Heart left ventricle (tissue), 13 donors: ENCODE data around the gene NUP214.

ENCODE experiments used
- POLR2A ChIP-seq, 2 donors: fragments of 450-650 bp; IDR thresholded peaks; one replicate each; pipeline ENCODE4 v1.6.1; 2017; ENCODE audit warnings: antibody characterized with exemption in 2 of 2, mild to moderate bottlenecking in 2 of 2, moderate library complexity in 2 of 2
- TF ChIP-seq, protein P1 (sequence below), 12 donors: fragments of 200-600 bp; sonication (generic) in 4 of 12; IDR thresholded peaks; one replicate each; pipeline versions ENCODE4 v1.5.0 to v1.8.0; 2018 to 2022; ENCODE audit warnings: antibody characterized with exemption in 12 of 12, mild to moderate bottlenecking in 5 of 12
- donor health status: ischemic (EF 13 %, LVEDD 7.1; RV severe dilation, severe dysfunction).
- donor health status: DM: no; HTN: yes; CAD: no.
- donor health status: DM: no; HTN: no; CAD: no.
- donor health status: ischemic (EF 25% LVEDD 6.9; RV normal size, moderate dysfunction).
- donor health status: ischemic (EF 25% LVEDD 5.7; RV mildly dilated, moderate dysfunction).
- donor health status: ischemic (EF 35%, LVEDD 5.7; RV mildly dilated, moderate dysfunction).
- donor health status: nonischemic (EF 11% LVEDD 7.7; RV severe dilation, severe dysfunction).
- donor health status: DM: yes; HTN: yes; CAD: no.
- donor health status: PGD.
- donor health status: ischemic (EF 29% LVEDD 5.4; RV normal size, mild dysfunction).
- donor health status: nonischemic (EF 23%, LVEDD 6.1; RV moderate dilation, normal function).

DNA sequence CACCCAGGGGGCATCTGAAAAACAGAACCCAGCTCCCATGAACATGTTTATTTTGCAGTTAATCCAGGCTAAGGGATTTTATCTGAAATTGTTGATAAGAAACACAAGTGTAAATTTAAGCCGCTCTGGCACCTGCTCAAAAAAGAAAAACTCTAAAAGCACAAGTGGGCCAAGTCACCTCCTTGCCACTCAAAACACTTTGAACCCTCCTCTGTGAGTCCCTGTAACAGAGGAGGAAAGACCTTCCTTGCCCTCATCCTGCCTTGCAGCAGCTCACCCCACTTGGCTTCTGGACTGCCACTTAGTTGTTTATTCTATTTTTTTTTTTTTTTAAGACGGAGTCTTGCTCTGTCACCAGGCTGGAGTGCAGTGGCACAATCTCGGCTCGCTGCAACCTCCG is 111.4 kb downstream of the NUP214 start:
- TF ChIP-seq POLR2A (IDR thresholded peaks at IDR 0.05): no peak
- TF ChIP-seq, protein P1, sequence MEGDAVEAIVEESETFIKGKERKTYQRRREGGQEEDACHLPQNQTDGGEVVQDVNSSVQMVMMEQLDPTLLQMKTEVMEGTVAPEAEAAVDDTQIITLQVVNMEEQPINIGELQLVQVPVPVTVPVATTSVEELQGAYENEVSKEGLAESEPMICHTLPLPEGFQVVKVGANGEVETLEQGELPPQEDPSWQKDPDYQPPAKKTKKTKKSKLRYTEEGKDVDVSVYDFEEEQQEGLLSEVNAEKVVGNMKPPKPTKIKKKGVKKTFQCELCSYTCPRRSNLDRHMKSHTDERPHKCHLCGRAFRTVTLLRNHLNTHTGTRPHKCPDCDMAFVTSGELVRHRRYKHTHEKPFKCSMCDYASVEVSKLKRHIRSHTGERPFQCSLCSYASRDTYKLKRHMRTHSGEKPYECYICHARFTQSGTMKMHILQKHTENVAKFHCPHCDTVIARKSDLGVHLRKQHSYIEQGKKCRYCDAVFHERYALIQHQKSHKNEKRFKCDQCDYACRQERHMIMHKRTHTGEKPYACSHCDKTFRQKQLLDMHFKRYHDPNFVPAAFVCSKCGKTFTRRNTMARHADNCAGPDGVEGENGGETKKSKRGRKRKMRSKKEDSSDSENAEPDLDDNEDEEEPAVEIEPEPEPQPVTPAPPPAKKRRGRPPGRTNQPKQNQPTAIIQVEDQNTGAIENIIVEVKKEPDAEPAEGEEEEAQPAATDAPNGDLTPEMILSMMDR (IDR thresholded peaks at IDR 0.05): no peak
